ENCODE measurements around the gene CASKIN2.

DNA sequence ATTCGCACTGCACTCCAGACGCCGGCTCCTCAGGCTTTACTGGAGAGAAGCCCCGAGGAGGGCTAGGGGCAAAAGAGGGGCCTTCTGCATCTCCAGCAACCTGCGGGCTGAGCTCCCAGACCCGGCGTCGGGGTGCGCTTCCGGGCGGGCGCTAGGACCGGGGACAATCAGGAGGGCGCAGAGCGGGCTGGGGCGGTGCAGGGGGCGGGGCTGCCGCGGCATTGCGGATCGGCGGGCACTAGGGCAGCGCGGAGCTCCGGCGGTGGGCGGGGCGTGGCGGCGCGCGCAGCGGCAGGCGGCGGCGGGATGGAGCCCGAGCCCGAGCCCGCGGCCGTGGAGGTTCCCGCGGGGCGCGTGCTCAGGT is 900 bp upstream of the CASKIN2 start, which contains the start of gene TSEN54:
- TF ChIP-seq, protein P1, sequence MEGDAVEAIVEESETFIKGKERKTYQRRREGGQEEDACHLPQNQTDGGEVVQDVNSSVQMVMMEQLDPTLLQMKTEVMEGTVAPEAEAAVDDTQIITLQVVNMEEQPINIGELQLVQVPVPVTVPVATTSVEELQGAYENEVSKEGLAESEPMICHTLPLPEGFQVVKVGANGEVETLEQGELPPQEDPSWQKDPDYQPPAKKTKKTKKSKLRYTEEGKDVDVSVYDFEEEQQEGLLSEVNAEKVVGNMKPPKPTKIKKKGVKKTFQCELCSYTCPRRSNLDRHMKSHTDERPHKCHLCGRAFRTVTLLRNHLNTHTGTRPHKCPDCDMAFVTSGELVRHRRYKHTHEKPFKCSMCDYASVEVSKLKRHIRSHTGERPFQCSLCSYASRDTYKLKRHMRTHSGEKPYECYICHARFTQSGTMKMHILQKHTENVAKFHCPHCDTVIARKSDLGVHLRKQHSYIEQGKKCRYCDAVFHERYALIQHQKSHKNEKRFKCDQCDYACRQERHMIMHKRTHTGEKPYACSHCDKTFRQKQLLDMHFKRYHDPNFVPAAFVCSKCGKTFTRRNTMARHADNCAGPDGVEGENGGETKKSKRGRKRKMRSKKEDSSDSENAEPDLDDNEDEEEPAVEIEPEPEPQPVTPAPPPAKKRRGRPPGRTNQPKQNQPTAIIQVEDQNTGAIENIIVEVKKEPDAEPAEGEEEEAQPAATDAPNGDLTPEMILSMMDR (IDR thresholded peaks at IDR 0.05), result peak in 1 of 6 experiments; percentile 7
- peak in 1 of 4 donors; percentile 25 for TF ChIP-seq POLR2A (IDR thresholded peaks at IDR 0.05)

Data from esophagus squamous epithelium (tissue), 4 donors.